T-helper 2 cell (primary cell): Measurements from ENCODE around the gene MRPL40.

Experiments used
- DNase-seq, 5 experiments: peaks; one replicate each; pipeline versions ENCODE4 v3.0.0 to v3.0.0-alpha.2; 2012 to 2022

Gene MRPL40

DNA sequence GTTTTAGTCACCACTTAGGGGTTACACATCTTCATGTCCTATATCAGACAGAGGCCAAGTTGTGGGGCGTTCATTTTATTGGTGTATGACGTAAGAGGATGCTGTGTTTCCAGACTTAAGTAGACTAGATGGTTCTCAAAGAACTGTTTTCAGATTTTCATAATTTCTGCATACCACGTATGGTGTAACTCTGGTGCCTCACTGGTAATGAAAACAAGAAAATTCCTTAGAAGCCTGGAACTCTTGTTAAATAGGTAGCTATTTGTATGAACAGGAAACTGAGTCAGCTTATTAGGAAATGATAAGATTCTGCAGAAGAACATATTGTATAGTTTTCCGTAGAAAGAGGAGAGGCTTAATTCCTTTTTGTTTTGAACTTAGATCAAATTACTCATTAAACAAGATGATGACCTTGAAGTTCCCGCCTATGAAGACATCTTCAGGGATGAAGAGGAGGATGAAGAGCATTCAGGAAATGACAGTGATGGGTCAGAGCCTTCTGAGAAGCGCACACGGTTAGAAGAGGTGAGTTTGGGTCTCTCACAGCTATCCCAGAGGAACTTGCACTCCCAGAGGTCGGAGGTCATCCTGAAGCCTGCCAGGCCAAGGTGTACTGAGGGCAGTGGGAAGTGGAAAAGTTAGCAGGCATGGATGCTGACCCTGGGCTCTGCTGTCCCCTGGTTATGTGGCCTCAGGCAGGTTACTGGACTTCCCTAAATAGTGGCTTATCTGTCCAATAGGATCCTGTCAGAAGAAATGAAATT is 51.3 kb downstream of the MRPL40 start:
- peak in 1 of 5 experiments; percentile 22 for DNase-seq
